GM21528 (cell line): ENCODE measurements around the gene PRRT3.
"Not testable (repeated sequence)": the region's sequence is repeated elsewhere in the genome, so short reads cannot be mapped to it uniquely, and the experiment has no call there.

ENCODE experiments used
- ATAC-seq: cut with Tn5 transposase; IDR thresholded peaks from one replicate; pipeline ENCODE4 v1.9.1; 2021; ENCODE audit warnings: mild to moderate bottlenecking, moderate library complexity; ENCODE audit not compliant: unreplicated experiment, low FRiP score

Gene PRRT3

GRCh38 chr3:9899289-9899791, 52.9 kb downstream of the PRRT3 start:
- ATAC-seq, result no peak

GRCh38 chr3:9898467-9899241, 53.6 kb downstream of the PRRT3 start:
- ATAC-seq, result no peak

DNA sequence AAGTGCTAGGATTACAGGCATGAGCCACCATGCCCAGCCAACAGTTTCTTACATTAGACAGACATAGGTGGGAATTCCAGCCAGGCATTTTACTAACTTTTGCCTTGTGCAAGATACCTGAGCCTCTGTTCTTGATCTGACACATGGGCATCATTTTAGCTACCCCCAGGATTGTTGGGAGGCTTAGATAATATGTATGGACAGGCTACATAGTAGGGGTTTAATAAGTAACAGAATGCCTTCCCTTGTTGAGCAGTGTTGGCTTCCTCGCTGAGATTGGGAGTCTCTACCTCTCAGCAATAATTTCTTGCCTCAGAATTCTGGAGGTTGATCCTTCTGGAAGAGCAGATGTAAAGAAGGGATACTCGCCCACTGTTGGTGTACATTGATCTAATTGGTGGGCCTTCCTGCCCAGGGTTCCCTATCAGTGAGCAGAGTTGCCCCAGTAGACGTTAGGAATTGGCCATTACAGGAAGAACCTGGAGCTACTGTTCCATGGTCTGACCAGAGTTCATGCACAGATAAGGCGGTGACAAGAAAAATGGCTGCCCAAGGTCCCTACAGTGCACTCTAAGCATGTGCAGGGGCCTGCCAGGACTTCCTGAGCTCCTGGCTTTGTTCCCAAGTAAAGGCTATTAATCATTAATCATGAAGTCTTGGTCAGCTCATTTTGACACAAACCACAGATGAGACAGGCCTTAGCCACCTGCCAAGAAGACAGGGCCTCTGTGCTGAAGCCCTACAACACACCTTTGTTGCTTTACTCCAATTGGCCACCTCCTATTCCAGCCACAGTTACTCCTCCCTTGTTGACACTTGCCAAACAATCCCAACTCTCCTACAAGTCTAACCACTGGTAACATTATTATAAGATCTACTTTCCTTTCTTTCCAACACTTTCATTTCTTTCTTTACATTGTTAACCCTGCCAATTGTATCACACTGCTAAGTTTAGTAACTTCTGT, 54.5 kb downstream of the PRRT3 start:
- no peak for ATAC-seq

DNA sequence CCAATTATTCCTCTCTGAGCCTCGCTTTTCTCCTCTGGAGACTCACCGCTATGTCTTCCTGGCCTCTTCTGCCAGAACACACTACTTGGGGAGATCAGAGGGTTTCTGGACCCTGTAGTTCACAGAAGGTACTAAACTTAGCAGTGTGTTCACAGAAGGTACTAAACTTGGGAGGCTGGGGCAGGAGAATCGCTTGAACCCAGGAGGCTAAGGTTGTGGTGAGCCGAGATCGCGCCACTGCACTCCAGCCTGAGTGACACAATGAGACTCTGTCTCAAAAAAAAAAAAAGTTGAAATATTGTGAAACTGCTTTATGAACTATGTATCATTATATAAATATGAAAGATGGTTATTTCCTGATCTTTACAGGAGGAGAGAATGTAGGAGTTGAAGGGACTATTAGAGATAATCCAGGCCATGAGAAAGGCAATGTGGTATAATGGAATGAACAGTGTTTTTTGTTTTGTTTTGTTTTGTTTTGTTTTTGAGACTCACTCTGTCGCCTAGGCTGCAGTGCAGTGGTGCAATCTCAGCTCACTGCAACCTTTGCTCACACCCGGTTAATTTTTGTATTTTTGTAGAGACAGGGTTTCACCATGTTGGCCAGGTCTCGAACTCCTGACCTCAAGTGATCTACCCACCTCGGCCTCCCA, 55.3 kb downstream of the PRRT3 start:
- ATAC-seq, result not testable (repeated sequence)

GRCh38 chr3:9895715-9896114, 56.5 kb downstream of the PRRT3 start:
- ATAC-seq, result not testable (repeated sequence)
